BE2C (cell line): ENCODE measurements around the gene GPRIN1.

Experiments
- DNase-seq: peaks from one replicate; pipeline ENCODE4 v3.0.0-alpha.2; 2020
- H3K27me3 ChIP-seq: fragments of 250-450 bp; sonication (Bioruptor Pico); 2 replicates; pipeline ENCODE4 v1.5.1; 2020; ENCODE audit warnings: mild to moderate bottlenecking
- H3K36me3 ChIP-seq: fragments of 250-450 bp; sonication (Bioruptor Pico); 2 replicates; pipeline ENCODE4 v1.5.1; 2020; ENCODE audit warnings: mild to moderate bottlenecking
- H3K4me1 ChIP-seq: fragments of 250-450 bp; sonication (Bioruptor Pico); 2 replicates; pipeline ENCODE4 v1.5.1; 2020
- H3K4me3 ChIP-seq: 2 replicates; pipeline ENCODE4 v1.5.1; 2011; ENCODE audit warnings: low read depth, low read length
- H3K9me3 ChIP-seq: fragments of 250-450 bp; sonication (Bioruptor Pico); 2 replicates; pipeline ENCODE4 v1.5.1; 2020
- CTCF ChIP-seq: IDR thresholded peaks from 2 replicates; pipeline ENCODE4 v1.5.1; 2012; ENCODE audit warnings: mild to moderate bottlenecking, low read depth, low read length

The GPRIN1 gene

DNA sequence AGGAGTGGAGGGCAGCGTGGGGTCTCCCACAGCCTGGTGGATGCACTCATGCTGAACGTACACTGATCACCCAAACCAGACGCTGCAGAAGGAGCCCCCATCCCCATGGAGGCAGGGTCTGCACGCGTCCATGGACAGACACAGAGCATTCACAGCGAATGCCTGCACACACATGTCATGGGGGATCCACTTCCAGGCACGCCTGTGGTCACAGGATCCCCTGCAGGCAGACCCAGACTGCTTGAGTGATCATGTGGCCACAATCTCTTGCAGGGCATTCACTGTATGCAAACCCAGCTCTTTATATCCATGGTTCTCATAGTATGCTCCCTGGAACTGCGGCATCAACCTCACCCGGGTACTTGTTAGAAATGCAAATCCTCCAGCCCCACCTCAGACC lies 15.0 kb upstream of the GPRIN1 start:
- Histone ChIP-seq H3K27me3 (peaks cover 10% of the 10 kb centered on the region), H3K4me1 (no peaks in the 10 kb centered on the region)

GRCh38 chr5:176624142-176624541 lies 14.2 kb upstream of the GPRIN1 start:
- Histone ChIP-seq H3K4me1 (no peaks in the 10 kb centered on the region; the same call in 1 of the 2 replicates), H3K36me3 (no peaks in the 10 kb centered on the region), H3K9me3 (no peaks in the 10 kb centered on the region), H3K27me3 (peaks cover 13% of the 10 kb centered on the region; the same call in 1 of the 2 replicates), H3K4me3 (no peak overlapping the region)
- DNase-seq: no peak
- TF ChIP-seq CTCF: no peak

More for the DNA sequence above, 15.0 kb upstream of the GPRIN1 start:
- no peak for DNase-seq
- no peak overlapping the region for H3K4me3 ChIP-seq
- H3K9me3 ChIP-seq: no peaks in the 10 kb centered on the region
- TF ChIP-seq CTCF: no peak
- H3K36me3 ChIP-seq: no peaks in the 10 kb centered on the region

DNA sequence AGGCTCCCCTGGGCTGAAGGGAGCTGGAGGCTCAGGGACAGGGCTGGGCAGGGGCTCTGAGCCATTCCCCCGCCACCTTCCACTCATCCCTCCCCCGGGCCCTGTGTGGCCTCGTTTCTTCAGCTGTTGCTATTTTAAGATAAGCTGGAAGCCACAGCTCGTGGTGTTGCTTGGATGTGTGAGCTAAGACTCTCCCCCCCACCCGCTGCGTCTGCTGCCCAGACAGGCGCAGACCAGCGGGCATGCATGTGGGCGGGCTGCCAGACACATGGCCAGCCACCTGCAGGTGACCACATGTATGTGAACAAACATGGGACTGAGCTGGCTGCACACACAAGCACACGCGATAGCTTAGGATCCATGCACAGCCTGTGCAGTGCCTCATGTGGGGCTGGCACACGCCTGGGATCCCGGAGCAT lies 11.7 kb upstream of the GPRIN1 start:
- Histone ChIP-seq H3K36me3 (no peaks in the 10 kb centered on the region), H3K4me3 (no peak overlapping the region), H3K4me1 (peaks cover 2% of the 10 kb centered on the region; the same call in 1 of the 2 replicates), H3K9me3 (no peaks in the 10 kb centered on the region), H3K27me3 (peaks cover 13% of the 10 kb centered on the region; the same call in 1 of the 2 replicates)
- DNase-seq: no peak
- TF ChIP-seq CTCF: no peak

DNA sequence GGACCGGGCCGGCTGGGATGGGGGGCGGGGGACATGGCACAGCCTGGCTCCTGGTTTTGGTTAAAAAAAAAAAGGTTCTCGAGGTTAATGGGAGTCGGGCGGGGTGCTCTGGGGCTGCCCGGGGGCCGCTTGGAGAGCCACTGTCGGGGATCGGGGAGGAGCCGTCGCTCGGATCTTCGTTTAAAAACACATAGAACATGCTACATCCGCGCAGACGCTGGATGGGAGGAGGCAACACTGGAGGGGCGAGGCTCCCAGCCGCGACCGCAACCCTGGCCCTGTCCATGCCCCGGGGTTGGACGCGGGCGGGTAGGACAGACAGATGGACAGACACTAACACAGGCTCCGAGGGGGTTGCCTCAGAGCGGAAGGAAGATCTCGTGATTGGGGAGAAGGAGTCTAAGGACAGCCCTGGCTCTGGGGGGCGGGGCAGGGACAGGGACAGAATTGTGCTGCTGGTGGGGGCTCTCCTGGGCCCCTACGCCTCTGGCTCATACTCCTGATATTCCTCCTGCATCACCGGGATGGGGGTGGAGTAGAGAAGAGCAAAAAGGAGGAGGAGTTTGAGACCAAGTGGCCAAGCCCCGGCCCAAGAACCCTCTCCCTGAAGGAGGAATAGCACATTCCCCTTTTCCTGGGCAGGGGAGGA lies 10.5 kb upstream of the GPRIN1 start:
- H3K4me3 ChIP-seq: no peak overlapping the region
- no peaks in the 10 kb centered on the region for H3K36me3 ChIP-seq
- no peak for TF ChIP-seq CTCF
- H3K9me3 ChIP-seq: no peaks in the 10 kb centered on the region
- DNase-seq: no peak
- H3K27me3 ChIP-seq: peaks cover 13% of the 10 kb centered on the region; the same call in 1 of the 2 replicates
- H3K4me1 ChIP-seq: peaks cover 2% of the 10 kb centered on the region; the same call in 1 of the 2 replicates

DNA sequence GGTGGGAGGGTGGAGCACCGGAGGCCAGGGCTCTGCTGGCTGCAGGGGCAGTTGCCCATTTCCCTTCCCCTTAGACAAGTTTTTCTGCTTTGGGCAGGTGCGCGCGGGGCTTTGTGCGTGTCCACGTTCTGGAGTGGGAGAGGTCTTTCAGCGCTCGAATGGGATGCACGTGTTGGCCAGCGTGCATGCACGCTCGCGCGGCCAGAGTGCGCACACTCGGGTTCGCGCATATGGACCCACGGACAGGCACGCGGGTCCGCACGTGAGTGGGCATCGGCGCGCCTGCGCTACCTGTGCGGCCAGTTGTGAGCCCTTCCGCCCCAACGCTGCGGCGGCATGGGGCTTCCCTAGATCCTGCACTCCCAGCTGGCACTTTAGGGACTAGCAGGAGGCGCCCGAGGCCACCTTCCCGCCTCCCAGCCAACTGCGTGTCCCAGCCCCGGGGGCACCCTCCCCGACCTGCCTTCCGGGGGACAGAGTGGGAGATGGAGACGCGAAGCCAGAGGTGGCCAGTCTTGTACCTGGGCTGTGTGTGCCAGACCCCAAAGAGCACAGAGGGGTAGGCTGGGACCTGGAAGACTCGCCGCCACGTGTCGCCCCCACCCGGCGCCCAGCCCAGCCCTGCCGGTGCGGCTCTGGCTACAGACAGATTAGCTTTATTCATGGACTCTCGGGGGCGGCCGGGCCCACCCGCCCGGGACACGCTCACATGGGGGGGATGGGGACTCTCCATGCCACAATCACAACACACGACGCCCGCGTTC lies 9.8 kb upstream of the GPRIN1 start:
- Histone ChIP-seq H3K4me3 (peak overlapping the region; percentile 23), H3K36me3 (no peaks in the 10 kb centered on the region), H3K27me3 (peaks cover 13% of the 10 kb centered on the region; the same call in 1 of the 2 replicates), H3K9me3 (no peaks in the 10 kb centered on the region), H3K4me1 (peaks cover 2% of the 10 kb centered on the region; the same call in 1 of the 2 replicates)
- no peak for DNase-seq
- TF ChIP-seq CTCF: no peak

- Histone ChIP-seq H3K4me3 (peak overlapping the region; percentile 47), H3K27me3 (peaks cover 13% of the 10 kb centered on the region; the same call in 1 of the 2 replicates), H3K36me3 (no peaks in the 10 kb centered on the region), H3K4me1 (peaks cover 3% of the 10 kb centered on the region), H3K9me3 (no peaks in the 10 kb centered on the region)
- peak; percentile 99 for DNase-seq
- peak; percentile 52 for TF ChIP-seq CTCF
These were observed 9.2 kb upstream of the GPRIN1 start for GRCh38 chr5:176619203-176619568.
